ENCODE results near the gene CADM2. TPM values are rescaled to one million over a fixed set of nuclear protein-coding genes. Genes with fewer than 3 reads are reported as not detected.

The CADM2 gene
- total RNA-seq, 4 donors from 2014 or later = 1.2 to 22.3 (median 2.4) TPM

DNA sequence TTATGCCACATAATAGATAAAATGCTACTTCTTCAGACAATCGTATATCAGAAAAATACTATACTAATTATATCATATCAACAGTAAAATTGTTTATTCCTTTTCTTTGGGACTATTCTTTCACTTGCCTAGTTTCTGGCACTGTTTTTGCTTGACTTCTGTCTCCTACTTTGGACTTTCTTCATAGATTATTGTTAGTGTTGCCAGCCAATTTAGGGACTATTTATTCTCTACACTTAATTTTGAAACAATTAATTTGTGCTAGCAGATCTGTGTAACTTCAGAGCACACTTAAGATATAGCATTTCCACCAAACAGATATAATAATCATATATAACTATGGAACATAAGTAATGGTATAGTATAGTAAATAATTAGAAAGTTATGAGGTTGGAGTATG is 305.6 kb downstream of the CADM2 start:
- H3K4me1 ChIP-seq = no peaks in the 10 kb centered on the region
- no peak overlapping the region for H3K27ac ChIP-seq
- H3K27me3 ChIP-seq = no peaks in the 10 kb centered on the region
- H3K36me3 ChIP-seq = no peaks in the 10 kb centered on the region
- DNase-seq = no peak
- H3K4me3 ChIP-seq = no peak overlapping the region
- TF ChIP-seq, protein P1, sequence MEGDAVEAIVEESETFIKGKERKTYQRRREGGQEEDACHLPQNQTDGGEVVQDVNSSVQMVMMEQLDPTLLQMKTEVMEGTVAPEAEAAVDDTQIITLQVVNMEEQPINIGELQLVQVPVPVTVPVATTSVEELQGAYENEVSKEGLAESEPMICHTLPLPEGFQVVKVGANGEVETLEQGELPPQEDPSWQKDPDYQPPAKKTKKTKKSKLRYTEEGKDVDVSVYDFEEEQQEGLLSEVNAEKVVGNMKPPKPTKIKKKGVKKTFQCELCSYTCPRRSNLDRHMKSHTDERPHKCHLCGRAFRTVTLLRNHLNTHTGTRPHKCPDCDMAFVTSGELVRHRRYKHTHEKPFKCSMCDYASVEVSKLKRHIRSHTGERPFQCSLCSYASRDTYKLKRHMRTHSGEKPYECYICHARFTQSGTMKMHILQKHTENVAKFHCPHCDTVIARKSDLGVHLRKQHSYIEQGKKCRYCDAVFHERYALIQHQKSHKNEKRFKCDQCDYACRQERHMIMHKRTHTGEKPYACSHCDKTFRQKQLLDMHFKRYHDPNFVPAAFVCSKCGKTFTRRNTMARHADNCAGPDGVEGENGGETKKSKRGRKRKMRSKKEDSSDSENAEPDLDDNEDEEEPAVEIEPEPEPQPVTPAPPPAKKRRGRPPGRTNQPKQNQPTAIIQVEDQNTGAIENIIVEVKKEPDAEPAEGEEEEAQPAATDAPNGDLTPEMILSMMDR (IDR thresholded peaks at IDR 0.05) = no peak
- TF ChIP-seq POLR2A (IDR thresholded peaks at IDR 0.05) = no peak
- no peaks in the 10 kb centered on the region for H3K9me3 ChIP-seq

DNA sequence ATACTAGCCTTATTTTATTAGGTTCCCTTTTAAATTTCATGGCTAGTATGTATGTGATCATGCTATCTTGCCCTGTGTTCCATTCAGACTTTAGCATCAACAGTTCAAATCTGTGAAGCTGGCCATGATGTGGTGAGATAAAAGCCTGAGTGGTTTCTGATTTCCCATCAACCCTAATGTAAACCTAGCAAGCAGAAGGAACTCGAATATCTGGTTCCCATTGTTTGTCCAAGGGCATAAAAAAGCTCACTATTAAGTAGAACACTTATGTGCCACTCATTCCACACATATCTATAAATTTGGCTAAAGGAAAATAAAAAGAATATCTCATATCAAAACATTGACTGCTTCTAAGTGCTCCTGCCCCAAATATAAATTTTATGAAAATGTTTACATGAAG is 311.7 kb downstream of the CADM2 start:
- no peak overlapping the region for H3K27ac ChIP-seq
- TF ChIP-seq POLR2A (IDR thresholded peaks at IDR 0.05) = no peak
- TF ChIP-seq, protein P1 (IDR thresholded peaks at IDR 0.05) = no peak
- H3K4me1 ChIP-seq = no peaks in the 10 kb centered on the region
- H3K4me3 ChIP-seq = no peak overlapping the region
- no peaks in the 10 kb centered on the region for H3K27me3 ChIP-seq
- H3K9me3 ChIP-seq = no peaks in the 10 kb centered on the region
- DNase-seq = no peak
- H3K36me3 ChIP-seq = no peaks in the 10 kb centered on the region

DNA sequence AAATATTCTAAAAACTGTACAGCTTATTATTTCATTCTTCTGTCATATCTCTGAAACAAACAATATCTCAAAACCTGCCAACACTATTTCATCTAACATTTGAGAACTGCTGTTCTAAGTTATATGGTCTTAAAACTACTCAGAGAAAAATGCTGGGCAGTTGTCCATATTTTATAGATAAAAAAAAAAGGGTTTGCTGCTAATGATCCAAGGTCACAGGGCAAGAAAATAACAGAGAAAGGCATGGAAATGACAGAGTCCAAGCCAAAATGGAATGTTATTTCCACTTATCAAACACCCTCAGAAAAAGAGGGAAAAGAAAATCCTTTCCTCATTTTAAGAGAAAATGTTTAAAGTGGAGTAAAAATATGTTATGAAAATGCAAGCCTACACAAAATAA is 313.1 kb downstream of the CADM2 start:
- H3K27ac ChIP-seq = no peak overlapping the region
- H3K36me3 ChIP-seq = no peaks in the 10 kb centered on the region
- no peak overlapping the region for H3K4me3 ChIP-seq
- no peaks in the 10 kb centered on the region for H3K9me3 ChIP-seq
- TF ChIP-seq, protein P1 (IDR thresholded peaks at IDR 0.05) = no peak
- no peak for TF ChIP-seq POLR2A (IDR thresholded peaks at IDR 0.05)
- no peaks in the 10 kb centered on the region for H3K27me3 ChIP-seq
- no peak for DNase-seq
- H3K4me1 ChIP-seq = no peaks in the 10 kb centered on the region

DNA sequence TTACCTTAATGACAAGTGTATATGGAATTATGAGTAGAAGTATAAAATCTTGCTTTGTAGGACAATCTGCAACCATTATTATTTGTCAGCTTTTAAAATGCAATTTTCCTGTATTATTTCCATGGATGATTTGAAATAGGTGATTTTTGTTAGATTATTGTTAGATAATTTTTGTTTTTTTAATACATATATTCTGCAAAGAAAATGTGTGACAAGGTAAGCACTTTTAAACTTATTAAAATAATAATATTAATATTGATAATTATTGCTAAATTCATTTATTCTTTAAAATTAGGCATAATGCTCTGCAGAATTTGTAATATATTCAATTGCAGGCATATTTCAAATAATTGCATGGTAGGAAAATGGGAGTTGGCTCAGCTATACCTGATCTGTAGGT is 329.5 kb downstream of the CADM2 start:
- H3K27me3 ChIP-seq = no peaks in the 10 kb centered on the region
- no peak for DNase-seq

DNA sequence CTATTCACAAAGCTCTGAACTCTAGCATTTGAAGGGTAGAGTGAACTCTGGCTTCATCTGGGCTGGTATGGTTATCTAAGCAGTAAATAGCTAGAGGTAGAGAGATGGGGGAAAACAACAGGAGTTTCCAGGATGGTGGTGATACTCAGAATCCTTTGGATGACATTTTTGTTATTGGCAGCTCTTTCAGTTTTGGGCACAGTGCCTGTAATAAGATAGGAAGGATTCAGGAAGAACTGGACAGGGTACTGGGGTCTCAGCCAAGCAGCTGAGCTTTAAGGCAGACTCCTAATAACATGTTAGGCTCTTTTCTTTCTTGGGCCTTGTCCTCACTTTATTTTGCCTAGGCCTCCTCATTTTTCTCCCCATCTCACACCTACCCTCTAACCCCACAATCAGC is 338.5 kb downstream of the CADM2 start:
- DNase-seq = no peak
- Histone ChIP-seq H3K27ac (no peak overlapping the region), H3K27me3 (no peaks in the 10 kb centered on the region), H3K4me1 (no peaks in the 10 kb centered on the region), H3K9me3 (no peaks in the 10 kb centered on the region), H3K36me3 (no peaks in the 10 kb centered on the region), H3K4me3 (no peak overlapping the region)
- TF ChIP-seq POLR2A (IDR thresholded peaks at IDR 0.05) = no peak
- TF ChIP-seq, protein P1 (IDR thresholded peaks at IDR 0.05) = no peak

More for the DNA sequence above, 329.5 kb downstream of the CADM2 start:
- Histone ChIP-seq H3K4me3 (no peak overlapping the region), H3K4me1 (no peaks in the 10 kb centered on the region), H3K36me3 (no peaks in the 10 kb centered on the region), H3K27ac (no peak overlapping the region), H3K9me3 (no peaks in the 10 kb centered on the region)
- TF ChIP-seq, protein P1 (IDR thresholded peaks at IDR 0.05) = no peak
- no peak for TF ChIP-seq POLR2A (IDR thresholded peaks at IDR 0.05)

DNA sequence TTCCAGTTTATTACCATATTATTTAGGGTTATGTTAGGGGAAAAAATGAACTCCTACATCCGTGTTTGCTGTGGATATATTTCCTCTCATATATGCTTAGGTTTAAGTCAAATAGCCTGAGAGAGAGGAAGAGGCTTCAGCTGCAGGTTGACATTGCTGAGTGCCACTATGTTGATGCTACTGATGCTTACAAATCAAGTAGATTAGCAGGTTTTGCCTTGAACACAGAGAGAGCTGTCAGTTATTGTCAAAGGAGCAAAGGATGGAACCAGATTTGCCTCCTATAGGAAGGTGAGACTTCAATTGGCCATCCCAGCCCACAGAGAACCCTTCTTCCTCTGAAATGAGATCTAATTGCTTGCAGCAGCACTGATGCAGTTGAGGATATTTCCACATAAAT is 339.2 kb downstream of the CADM2 start:
- H3K27ac ChIP-seq = no peak overlapping the region
- no peaks in the 10 kb centered on the region for H3K9me3 ChIP-seq
- H3K36me3 ChIP-seq = no peaks in the 10 kb centered on the region
- DNase-seq = no peak
- H3K4me3 ChIP-seq = no peak overlapping the region
- no peaks in the 10 kb centered on the region for H3K4me1 ChIP-seq
- TF ChIP-seq, protein P1 (IDR thresholded peaks at IDR 0.05) = no peak
- TF ChIP-seq POLR2A (IDR thresholded peaks at IDR 0.05) = no peak
- H3K27me3 ChIP-seq = no peaks in the 10 kb centered on the region
